GM10266 (cell line): Measurements from ENCODE around the gene ROR2.

ENCODE experiments used
- DNase-seq: peaks from one replicate; pipeline ENCODE4 v3.0.0; 2012; ENCODE audit errors: extremely low spot score
- TF ChIP-seq, protein P1 (sequence below): IDR thresholded peaks from 2 replicates; pipeline ENCODE4 v1.5.1; 2012; ENCODE audit warnings: mild to moderate bottlenecking, low read depth; ENCODE audit not compliant: control insufficient read depth, insufficient read depth; ENCODE audit errors: missing control alignments

The ROR2 gene

GRCh38 chr9:91899219-91899563, 50.8 kb downstream of the ROR2 start:
- DNase-seq: no peak
- TF ChIP-seq, protein P1, sequence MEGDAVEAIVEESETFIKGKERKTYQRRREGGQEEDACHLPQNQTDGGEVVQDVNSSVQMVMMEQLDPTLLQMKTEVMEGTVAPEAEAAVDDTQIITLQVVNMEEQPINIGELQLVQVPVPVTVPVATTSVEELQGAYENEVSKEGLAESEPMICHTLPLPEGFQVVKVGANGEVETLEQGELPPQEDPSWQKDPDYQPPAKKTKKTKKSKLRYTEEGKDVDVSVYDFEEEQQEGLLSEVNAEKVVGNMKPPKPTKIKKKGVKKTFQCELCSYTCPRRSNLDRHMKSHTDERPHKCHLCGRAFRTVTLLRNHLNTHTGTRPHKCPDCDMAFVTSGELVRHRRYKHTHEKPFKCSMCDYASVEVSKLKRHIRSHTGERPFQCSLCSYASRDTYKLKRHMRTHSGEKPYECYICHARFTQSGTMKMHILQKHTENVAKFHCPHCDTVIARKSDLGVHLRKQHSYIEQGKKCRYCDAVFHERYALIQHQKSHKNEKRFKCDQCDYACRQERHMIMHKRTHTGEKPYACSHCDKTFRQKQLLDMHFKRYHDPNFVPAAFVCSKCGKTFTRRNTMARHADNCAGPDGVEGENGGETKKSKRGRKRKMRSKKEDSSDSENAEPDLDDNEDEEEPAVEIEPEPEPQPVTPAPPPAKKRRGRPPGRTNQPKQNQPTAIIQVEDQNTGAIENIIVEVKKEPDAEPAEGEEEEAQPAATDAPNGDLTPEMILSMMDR: no peak

GRCh38 chr9:91898451-91899218, 51.4 kb downstream of the ROR2 start:
- no peak for DNase-seq
- TF ChIP-seq, protein P1: no peak

DNA sequence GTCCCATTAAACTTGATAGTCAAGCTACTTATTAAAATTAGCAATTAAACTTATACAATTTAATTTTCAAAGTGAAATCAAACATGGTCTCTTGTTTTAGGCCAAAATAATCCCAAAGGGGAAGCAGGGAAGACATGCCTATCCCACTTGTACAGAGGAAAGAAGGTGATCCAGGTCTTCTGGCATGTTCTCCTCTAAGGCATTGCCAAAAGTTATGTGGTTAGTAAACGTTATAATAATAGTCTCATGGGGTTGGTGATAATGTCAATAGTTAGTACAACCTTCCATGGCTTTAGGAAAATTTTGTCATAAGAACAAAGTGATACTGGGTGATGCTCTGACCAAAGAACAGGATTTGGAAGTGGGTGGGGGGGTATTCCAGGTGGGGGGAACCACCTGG, 52.8 kb downstream of the ROR2 start:
- TF ChIP-seq, protein P1: no peak
- no peak for DNase-seq

DNA sequence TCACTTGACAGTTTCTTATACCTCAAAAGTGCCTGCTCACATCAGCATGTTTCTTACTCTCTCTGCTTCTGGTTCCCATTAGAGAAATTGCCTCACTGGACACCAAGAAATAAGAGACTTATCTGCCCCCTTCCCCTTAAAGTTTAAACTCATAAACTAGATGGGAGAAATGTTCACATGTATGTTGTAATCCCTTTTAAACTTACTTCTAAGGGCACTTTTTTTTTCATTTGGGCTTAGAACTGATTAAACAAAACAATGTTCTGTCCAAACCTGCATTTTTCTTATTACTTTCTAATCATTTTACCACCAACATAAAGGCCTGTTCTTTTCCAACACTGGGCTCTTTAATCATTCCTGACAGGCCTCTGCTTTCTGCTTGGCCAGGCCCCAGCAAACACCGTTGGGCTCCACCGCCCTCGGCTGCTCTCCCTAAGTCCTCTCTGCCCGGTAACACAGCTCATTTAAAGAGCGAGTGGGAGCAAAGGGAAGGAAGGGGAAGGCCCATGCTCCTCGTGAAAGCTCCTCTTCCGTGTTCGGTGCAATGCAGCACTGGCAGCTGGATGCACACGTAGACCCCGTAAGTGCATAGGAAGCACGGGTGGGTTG, 53.4 kb downstream of the ROR2 start:
- no peak for DNase-seq
- TF ChIP-seq, protein P1: no peak

GRCh38 chr9:91896097-91896496, 53.9 kb downstream of the ROR2 start:
- TF ChIP-seq, protein P1: no peak
- DNase-seq: no peak

GRCh38 chr9:91894536-91894935, 55.5 kb downstream of the ROR2 start:
- TF ChIP-seq, protein P1: no peak
- DNase-seq: no peak

GRCh38 chr9:91894023-91894422, 56.0 kb downstream of the ROR2 start:
- no peak for DNase-seq
- TF ChIP-seq, protein P1: no peak
